ENCODE results near the gene KLHL18.

- TF ChIP-seq CTCF (IDR thresholded peaks at IDR 0.05) (no peak), POLR2AphosphoS5 (IDR thresholded peaks at IDR 0.05) (no peak), POLR2A (IDR thresholded peaks at IDR 0.05) (no peak), EP300 (IDR thresholded peaks at IDR 0.05) (no peak)
These were observed 8.1 kb upstream of the KLHL18 start for GRCh38 chr3:47274652-47275051.

Measured in suprapubic skin (tissue), 4 donors.